Measurements from ENCODE around the gene MGAT5B.

Gene MGAT5B

DNA sequence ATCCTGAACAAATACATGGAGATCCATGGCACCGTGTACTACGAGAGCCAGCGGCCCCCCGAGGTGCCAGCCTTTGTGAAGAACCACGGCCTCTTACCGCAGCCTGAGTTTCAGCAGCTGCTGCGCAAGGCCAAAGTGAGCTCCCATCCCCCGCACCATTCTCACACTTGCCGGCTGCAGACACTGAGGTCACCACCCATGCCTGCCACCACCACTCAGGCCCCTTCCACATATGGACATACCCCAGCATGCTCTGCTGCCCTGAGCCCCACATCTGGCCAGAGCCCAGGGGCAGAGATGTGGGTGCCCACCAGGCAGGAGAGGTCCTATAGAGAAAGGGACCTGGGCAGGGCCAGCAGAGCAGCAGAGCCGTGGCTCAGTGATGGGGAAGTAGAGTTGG is 69.8 kb downstream of the MGAT5B start:
- H3K4me3 ChIP-seq (ENCODE audit: low read depth, low read length): no peak overlapping the region
- TF ChIP-seq, protein P1, sequence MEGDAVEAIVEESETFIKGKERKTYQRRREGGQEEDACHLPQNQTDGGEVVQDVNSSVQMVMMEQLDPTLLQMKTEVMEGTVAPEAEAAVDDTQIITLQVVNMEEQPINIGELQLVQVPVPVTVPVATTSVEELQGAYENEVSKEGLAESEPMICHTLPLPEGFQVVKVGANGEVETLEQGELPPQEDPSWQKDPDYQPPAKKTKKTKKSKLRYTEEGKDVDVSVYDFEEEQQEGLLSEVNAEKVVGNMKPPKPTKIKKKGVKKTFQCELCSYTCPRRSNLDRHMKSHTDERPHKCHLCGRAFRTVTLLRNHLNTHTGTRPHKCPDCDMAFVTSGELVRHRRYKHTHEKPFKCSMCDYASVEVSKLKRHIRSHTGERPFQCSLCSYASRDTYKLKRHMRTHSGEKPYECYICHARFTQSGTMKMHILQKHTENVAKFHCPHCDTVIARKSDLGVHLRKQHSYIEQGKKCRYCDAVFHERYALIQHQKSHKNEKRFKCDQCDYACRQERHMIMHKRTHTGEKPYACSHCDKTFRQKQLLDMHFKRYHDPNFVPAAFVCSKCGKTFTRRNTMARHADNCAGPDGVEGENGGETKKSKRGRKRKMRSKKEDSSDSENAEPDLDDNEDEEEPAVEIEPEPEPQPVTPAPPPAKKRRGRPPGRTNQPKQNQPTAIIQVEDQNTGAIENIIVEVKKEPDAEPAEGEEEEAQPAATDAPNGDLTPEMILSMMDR (IDR thresholded peaks at IDR 0.05; ENCODE audit: borderline replicate concordance, insufficient read depth, low read depth, low read length): no peak

DNA sequence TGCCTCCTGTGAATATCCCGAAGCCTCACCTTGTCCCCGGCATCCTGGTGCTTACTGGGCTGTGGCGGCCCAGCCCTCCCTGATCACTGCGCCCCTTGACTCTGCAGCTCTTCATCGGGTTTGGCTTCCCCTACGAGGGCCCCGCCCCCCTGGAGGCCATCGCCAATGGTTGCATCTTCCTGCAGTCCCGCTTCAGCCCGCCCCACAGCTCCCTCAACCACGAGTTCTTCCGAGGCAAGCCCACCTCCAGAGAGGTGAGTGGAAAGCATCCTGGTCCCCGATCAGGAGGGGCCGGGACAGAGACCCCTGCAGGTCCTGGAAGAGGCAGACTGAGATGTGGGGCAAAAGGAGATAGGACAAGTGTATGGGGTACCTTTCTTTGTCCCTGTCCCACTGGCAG is 72.1 kb downstream of the MGAT5B start:
- no peak overlapping the region for H3K4me3 ChIP-seq (ENCODE audit: low read depth, low read length)
- TF ChIP-seq, protein P1 (IDR thresholded peaks at IDR 0.05; ENCODE audit: borderline replicate concordance, insufficient read depth, low read depth, low read length): no peak

DNA sequence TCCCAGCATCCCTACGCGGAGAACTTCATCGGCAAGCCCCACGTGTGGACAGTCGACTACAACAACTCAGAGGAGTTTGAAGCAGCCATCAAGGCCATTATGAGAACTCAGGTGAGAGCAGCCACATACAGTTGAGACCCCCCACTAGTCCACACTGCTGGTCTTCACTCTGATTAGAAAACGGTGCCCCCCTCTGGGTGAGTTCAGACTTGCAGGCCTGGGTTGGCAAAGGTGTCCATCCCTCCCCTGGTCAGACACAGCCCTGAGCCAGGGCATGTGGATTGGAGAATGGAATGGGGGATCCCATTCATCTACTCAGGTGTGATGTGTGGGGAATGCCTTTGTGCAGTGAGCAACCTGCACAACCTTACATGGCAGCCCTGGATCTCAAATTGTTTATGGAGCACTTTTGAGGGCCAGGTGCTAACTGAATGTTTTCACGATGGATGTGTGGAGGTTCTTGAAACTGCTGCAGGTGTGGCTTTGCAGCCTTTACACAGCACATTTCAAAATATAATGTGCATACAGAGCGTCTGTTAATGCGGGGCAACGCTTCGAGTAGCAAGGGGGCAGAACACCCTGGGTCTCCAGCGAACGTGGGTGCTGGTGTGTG is 72.6 kb downstream of the MGAT5B start:
- TF ChIP-seq, protein P1 (IDR thresholded peaks at IDR 0.05; ENCODE audit: borderline replicate concordance, insufficient read depth, low read depth, low read length): no peak

DNA sequence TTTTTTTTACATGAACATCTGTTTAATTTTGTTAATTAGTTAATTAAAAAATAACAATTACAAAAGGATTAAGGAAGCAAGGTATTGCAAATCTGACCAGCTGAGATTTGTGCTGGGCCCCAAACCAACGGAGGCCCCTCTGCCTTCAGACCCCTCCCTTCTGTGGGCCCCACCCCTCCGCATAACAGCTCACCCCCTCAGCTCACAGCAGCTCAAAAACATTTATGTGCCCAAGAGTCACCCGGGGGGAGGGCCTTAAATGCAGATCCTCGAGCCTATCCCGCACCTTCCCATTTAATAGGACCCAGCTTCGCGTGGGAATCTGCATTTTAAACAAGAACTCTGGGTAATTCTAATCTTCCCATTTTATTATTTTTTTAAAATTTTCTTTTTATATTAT is 75.0 kb downstream of the MGAT5B start:
- H3K4me3 ChIP-seq (ENCODE audit: low read depth, low read length): no peak overlapping the region
- TF ChIP-seq, protein P1 (IDR thresholded peaks at IDR 0.05; ENCODE audit: borderline replicate concordance, insufficient read depth, low read depth, low read length): no peak

More for the DNA sequence above, 72.6 kb downstream of the MGAT5B start:
- no peak overlapping the region for H3K4me3 ChIP-seq (ENCODE audit: low read depth, low read length)

DNA sequence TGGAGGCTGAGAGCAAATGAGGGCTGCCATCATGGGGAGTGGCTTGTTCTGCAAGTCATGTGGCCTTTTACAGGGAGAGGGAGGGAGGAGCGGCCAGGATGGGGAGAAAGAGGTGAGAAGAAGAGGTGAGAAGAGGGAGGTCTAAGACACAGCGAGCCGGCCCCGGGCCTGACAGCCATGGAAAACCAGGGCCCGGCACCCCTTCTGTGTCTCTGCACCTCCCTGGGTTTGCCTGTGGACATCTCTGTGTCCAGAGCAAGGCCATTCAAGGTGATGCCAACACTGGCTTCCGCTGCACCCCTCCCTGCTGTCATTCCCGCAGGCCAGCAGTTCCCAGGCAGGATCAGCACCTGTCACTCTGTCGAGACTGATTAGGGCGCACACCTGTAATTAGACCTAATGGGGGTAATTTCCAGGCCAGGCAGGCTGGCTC is 75.6 kb downstream of the MGAT5B start:
- TF ChIP-seq, protein P1 (IDR thresholded peaks at IDR 0.05; ENCODE audit: borderline replicate concordance, insufficient read depth, low read depth, low read length): no peak

DNA sequence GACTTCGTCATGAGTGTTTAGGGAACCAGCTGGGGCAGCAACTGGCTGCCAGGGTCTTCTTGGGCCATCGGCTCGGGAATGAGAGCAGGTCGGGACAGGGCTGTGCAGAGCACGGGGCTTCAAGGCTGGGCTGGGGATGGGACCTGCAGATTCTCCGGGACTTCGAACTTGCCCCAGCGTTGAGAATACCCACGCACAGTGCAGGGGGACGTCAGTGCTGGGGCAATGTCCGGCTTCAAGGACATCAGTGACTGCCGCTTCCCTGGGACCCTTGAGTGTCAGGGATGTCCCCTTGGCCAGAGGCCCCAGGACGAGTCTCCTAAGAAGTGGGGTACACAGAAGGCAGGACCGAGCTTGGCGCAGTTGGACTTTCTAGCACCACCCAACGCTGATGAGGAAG is 76.3 kb downstream of the MGAT5B start:
- TF ChIP-seq, protein P1 (IDR thresholded peaks at IDR 0.05; ENCODE audit: borderline replicate concordance, insufficient read depth, low read depth, low read length): no peak
- H3K4me3 ChIP-seq (ENCODE audit: low read depth, low read length): no peak overlapping the region

More for the DNA sequence above, 75.6 kb downstream of the MGAT5B start:
- H3K4me3 ChIP-seq (ENCODE audit: low read depth, low read length): no peak overlapping the region

DNA sequence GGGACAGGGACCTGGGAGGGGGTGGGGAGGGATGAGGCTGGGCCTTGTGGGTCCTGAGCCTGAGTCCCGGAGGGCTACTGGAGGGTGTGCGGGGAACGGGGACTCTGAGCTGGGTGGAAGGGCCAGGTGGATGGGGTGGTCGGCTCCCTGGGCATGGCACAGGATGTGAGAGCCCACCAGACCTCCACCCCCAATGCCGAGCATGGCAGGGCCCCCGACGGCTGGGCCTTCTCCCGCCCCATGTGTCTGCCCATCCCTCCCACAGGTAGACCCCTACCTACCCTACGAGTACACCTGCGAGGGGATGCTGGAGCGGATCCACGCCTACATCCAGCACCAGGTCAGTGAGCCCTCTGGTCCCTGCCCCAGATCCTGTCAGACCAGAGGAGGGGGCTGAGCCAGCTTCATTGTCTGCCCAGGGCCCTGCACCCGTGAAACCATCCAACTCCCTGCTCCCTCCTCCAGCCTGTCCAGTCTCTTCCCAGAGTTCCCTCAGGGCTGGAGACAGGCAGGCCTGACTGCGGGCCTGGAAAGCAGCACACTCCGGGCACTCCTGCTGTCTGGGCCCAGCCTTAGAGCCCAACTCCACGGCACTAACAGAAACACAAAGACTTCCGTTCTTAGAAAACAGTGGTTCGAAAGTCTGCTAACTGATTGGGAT is 78.0 kb downstream of the MGAT5B start:
- TF ChIP-seq, protein P1 (IDR thresholded peaks at IDR 0.05; ENCODE audit: borderline replicate concordance, insufficient read depth, low read depth, low read length): no peak

More for the DNA sequence above, 78.0 kb downstream of the MGAT5B start:
- no peak overlapping the region for H3K4me3 ChIP-seq (ENCODE audit: low read depth, low read length)
